D721Med (cell line): Measurements from ENCODE around the gene FGFR1OP2.
A peak's percentile ranks its signal among the peaks of the same experiment; 100 is the strongest.

Source experiments
- DNase-seq: peaks from one replicate; pipeline ENCODE4 v3.0.0; 2011; ENCODE audit warnings: low spot score; ENCODE audit not compliant: insufficient read length
- FAIRE-seq: peaks from 2 replicates; lab custom pipeline; 2011; peaks lifted over from hg19 to GRCh38; lab: Jason Lieb, UNC
- TF ChIP-seq, protein P1 (sequence below): IDR thresholded peaks from 2 replicates; pipeline ENCODE4 v1.5.1; 2012; ENCODE audit warnings: mild to moderate bottlenecking, control low read depth; ENCODE audit not compliant: insufficient read depth; ENCODE audit errors: missing control alignments

The FGFR1OP2 gene

DNA sequence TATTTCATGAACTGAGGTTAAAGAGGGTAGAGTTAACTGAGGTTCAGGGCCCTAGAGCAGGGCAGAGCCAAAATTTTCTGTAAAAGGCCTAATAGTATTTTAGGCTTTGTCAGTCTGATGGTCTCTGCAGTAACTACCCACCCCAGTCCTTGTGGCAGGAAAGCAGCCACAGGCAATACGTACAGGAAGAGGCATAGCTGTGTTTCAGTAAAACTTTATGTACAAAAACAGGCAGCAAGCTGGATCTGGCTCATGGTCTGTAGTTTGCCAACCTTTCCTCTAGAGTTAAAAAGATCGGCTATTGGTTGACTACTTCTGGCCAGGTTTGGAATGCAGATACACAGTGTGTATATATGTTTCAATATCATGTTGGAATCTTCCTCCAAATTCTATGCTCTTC lies 58.7 kb downstream of the FGFR1OP2 start:
- FAIRE-seq (no peak), DNase-seq (no peak)

DNA sequence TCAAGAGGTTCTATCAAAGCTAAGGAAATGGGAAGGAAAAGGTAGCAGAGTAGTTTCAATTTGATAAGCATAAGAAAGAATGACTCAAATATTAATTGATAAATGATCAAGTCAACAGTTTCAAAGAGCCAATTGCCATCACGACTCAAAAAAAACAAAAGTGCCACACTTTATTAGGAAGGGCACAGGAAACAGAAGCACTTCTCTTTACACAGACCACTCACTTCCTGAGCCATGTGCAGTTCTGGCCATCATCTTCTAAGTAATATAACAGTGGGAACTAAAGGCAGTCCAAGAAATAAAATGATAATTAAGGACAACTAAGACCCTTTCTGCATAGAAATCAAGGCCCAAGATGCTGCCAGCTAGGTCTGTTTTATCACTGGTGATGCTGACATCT lies 62.7 kb downstream of the FGFR1OP2 start:
- DNase-seq (no peak), FAIRE-seq (peak; percentile 79)
- TF ChIP-seq, protein P1, sequence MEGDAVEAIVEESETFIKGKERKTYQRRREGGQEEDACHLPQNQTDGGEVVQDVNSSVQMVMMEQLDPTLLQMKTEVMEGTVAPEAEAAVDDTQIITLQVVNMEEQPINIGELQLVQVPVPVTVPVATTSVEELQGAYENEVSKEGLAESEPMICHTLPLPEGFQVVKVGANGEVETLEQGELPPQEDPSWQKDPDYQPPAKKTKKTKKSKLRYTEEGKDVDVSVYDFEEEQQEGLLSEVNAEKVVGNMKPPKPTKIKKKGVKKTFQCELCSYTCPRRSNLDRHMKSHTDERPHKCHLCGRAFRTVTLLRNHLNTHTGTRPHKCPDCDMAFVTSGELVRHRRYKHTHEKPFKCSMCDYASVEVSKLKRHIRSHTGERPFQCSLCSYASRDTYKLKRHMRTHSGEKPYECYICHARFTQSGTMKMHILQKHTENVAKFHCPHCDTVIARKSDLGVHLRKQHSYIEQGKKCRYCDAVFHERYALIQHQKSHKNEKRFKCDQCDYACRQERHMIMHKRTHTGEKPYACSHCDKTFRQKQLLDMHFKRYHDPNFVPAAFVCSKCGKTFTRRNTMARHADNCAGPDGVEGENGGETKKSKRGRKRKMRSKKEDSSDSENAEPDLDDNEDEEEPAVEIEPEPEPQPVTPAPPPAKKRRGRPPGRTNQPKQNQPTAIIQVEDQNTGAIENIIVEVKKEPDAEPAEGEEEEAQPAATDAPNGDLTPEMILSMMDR = no peak

More for the DNA sequence above, 58.7 kb downstream of the FGFR1OP2 start:
- TF ChIP-seq, protein P1 = no peak

DNA sequence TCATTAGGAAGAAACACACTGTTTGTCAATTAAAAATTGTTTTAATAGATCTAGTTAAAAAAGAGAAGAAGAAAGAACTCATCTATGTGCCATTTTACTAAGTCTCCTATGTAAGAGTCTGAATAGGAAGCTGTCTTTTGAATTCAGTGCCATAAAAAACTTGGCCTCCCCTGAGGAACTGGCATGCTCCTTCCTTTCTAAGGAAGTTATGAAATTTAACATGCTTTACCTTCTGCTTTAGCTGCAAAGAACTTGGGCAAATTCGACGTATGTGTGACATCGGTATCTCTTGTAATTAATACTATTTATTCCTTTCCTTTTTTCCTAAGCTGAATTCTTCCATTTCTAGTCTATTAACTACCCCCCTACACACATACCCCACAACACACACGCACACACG lies 63.4 kb downstream of the FGFR1OP2 start:
- DNase-seq (no peak), FAIRE-seq (no peak)
- TF ChIP-seq, protein P1 = no peak

DNA sequence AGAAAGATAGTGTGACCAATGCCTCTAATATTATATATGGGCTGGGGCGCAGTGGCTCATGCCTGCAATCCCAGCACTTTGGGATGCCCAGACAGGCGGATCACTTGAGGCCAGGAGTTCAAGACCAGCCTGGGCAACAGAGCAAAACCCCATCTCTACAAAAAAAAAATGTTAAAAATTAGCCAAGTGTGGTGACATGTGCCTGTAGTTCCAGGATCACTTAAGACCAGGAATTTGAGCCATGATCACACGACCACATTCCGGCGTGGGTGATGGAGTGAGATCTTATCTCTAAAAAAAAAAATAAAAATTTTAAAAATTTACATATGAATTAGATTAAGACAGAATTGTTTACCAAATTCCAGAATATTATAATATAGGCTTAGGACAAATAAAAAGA lies 63.9 kb downstream of the FGFR1OP2 start:
- FAIRE-seq = no peak
- no peak for DNase-seq
- TF ChIP-seq, protein P1 = no peak

DNA sequence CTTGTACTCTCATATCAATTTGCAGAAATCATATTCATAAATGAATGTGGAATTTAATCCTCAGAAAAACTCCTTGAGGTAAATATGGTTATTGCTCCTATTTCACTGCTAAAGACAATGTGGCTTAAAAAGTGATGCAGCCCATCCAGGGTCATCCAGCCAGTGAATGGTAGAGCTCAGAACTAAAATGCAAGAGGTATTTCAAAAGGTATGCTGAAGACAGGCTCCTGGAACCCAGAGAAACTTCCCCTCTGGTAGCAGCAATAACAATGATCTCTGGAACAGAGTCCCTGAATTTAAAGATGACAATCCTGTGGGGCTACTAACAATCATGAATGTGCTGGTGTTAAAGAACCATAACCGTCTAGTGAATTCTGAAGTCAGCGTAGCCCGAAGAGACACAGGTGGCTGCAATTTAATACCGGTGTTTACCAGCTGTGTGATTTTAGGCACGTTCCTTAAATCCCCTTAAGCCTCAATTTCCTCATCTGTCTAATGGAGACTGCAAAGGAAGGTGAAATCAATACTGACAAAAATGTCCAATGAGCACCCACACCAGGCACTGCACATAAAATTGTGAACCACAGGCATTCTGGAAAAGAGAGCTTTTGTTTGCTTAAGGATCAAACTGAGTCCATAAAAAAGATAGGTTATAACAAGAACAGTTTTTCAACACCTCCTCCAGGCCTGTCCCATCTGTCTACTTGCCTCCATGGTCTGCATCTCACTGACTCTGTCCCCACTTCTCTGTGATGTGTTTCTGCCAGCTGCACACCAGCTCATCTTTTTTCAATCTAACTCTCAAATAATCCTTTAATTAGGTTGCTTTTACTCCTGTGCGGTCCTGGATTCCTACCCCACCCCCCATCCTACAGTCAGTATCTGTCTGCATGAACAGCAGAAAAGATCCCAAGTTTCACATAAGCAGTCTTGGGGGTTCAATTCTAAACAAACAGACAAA lies 65.4 kb downstream of the FGFR1OP2 start:
- TF ChIP-seq, protein P1 = no peak
- FAIRE-seq (peak; percentile 84), DNase-seq (no peak)

DNA sequence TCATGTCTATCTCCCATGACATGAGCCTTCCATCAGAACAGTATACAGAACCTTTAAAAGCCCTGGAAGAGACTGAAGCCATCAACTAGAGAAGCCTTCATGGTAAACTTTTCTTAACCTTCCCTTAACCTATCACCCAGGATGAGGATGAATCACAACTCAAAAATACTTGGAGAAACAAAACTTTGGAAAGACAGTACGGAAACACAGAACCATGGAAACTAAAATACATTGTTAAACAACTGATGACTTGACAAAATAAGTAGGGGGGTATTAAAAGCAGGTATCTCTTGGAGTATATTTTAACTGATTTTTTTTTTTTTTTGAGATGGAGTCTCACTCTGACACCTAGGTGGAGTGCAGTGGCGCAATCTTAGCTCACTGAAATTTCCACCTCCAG lies 67.2 kb downstream of the FGFR1OP2 start:
- FAIRE-seq (no peak), DNase-seq (no peak)
- TF ChIP-seq, protein P1 = no peak
